IPS DF 4.7 (cell line): ENCODE results near the gene TTLL10.
"Not testable (repeated sequence)": the region's sequence is repeated elsewhere in the genome, so short reads cannot be mapped to it uniquely, and the experiment has no call there.

Experiments used
- DNase-seq: peaks from one replicate; pipeline ENCODE4 v3.0.0-alpha.2; 2013; ENCODE audit warnings: low spot score; ENCODE audit errors: extremely low read depth

Gene TTLL10

DNA sequence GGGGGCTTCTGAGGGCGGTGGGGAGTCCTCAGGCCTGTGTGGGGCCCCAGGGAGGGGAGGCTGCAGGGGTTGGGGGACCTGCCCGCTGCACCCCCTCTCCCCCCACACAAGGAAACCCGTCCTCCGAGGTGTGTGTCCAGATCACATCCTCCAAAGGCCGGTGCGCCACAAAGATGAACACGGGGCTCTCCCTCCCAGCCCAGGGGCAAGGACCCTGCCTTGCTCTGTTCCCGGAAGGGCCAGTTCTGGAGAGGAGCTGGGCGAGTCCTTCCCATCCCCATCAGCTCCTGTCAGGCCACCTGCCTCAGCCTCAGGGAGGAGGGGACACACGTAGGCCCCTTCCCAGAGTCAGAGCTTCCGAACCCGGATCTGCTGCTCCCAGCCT, 2.5 kb upstream of the TTLL10 start:
- DNase-seq: no peak

DNA sequence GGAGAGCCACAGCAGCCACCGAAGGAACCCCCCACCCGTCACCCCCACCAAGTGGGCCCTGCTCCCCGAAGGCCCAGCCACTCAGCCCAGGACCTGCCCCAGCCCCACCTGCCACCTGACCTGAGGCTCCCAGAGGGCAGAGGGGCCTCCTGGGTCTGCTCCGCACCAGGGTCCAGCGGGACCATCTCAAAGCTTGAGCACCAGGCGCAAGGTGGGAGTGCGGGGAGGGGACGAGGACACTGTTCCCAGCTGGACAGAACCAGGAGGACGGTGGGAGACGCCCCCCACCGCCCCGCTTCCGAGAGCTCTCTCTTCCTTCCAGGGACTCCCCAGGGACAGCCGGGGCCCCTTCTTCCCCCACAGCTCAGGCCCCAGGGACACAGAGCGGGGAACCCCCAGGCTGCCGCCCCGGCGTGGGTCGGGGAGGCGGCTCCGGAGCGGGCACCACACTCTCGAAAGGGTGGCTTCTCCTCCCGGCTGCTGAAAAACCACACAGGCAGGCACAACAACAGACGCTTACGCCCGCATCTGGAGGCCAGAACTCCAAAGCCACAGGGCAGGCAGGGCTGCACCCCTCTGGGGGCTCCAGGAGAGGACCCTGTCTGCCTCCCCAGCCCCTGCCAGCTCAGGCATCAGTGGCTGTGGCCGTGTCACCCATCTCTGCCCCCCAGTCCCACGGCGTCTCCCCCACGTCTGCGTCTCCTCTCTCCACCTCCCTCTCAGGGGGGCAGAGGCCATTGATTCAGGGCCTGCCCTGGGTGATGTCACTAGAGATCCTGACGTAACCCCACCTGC, 1.9 kb upstream of the TTLL10 start:
- no peak for DNase-seq

DNA sequence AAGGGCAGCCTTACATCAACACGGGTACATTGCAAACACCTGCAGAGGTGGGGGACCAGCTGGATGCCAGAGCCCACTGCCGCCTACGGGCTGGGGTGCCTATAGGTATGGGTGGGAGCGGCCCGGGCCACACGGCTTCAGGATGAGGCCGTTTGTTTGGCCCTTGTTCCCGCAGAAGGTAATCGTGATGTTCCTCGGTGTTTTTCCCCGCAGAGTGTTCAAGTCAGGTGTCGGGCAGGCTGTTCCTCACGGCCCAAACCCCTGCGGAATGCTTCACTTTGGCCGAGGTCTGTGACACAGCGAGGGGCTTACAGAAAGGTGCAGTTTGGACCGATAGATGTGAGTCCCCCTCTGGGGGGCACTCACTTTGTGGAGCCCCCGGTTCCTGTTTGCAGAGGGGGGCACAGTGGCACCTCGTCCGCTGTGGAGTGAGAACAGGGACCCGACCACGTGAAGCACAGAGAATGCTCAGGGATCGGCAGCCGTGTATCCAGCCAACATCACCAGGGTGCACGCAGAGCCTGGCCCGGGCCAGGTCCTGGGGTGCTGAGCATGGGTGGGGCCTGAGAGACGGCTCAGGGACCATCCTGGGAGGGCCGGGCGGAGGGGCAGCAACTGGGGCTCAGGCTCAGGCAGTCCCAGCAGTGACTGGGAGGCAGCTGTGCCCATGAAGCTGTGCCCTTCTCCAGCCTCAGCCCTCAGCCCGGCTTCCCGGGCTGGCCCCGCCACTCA, 453 bp upstream of the TTLL10 start:
- DNase-seq: no peak

DNA sequence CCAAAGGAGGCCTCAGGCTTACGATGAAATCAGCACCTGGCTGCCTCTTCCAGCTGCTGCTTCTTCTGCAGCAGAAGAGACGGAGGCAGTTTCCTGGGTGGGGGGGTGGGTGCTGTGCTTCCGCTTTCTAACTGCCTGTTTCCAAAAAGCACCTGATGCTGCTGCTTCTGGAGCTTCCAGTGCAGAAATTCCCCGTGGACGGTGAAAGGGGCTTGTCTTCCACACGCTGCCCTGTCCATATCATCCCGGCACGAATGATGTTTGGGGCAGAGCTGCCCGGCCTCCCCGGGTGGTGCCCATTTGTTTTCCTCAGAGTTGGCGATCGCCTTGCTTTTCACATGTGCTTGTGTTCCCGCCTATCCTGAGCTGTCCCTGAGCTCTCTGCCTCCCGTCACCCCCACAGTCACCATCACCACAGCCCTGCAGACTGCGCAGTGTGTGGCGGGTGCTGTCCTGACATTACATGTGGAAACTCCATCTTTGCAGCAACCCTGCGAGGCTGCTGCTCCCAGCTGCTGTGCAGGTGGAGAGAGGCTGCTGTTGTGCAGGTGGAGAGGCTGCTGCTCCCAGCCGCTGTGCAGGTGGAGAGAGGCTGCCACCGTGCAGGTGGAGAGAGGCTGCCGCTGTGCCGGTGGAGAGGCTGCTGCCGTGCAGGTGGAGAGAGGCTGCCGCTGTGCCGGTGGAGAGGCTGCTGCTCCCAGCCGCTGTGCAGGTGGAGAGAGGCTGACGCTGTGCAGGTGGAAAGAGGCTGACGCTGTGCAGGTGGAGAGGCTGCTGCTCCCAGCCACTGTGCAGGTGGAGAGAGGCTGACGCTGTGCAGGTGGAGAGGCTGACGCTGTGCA, 1.8 kb downstream of the TTLL10 start:
- DNase-seq: no peak

DNA sequence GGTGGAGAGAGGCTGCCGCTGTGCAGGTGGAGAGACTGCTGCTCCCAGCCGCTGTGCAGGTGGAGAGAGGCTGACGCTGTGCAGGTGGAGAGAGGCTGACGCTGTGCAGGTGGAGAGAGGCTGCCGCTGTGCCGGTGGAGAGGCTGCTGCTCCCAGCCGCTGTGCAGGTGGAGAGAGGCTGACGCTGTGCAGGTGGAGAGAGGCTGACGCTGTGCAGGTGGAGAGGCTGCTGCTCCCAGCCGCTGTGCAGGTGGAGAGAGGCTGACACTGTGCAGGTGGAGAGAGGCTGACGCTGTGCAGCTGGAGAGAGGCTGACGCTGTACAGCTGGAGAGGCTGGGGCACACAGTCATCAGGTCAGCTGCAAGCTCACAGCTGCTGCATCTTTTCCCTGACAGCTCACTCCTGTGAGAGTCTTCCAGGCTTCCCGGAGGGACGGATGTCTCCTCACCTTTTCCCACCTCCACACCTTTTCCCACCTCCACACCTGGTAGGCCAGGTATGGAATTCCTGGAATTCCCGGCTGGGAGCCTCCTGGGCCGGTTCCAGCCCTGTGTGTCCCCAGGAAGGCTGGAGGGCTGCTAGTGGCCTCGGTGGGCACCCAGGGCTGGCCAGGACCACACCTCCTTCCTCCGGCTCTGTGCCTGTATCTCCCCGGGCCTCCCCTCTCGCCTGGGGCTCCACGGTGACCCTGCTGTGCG, 2.5 kb downstream of the TTLL10 start:
- not testable (repeated sequence) for DNase-seq

DNA sequence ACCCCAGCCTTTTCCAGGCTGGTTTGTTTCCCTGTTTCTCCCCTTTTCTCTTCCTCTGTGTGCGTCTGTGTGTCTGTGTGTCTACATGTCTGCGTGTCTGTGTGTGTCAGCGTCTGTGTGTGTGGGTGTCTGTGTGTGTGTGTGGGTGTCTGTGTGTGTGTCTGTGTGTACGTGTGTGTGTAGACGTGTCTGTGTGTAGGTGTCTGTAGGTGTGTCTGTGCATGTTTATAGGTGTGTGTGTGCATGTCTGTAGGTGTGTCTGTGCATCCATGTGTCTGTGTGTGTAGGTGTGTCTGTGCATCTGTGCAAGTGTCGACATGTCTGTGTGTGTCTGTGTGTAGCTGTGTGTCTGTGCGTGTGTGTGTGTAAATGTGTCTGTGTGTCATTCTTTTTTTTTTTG, 3.3 kb downstream of the TTLL10 start:
- DNase-seq: no peak

DNA sequence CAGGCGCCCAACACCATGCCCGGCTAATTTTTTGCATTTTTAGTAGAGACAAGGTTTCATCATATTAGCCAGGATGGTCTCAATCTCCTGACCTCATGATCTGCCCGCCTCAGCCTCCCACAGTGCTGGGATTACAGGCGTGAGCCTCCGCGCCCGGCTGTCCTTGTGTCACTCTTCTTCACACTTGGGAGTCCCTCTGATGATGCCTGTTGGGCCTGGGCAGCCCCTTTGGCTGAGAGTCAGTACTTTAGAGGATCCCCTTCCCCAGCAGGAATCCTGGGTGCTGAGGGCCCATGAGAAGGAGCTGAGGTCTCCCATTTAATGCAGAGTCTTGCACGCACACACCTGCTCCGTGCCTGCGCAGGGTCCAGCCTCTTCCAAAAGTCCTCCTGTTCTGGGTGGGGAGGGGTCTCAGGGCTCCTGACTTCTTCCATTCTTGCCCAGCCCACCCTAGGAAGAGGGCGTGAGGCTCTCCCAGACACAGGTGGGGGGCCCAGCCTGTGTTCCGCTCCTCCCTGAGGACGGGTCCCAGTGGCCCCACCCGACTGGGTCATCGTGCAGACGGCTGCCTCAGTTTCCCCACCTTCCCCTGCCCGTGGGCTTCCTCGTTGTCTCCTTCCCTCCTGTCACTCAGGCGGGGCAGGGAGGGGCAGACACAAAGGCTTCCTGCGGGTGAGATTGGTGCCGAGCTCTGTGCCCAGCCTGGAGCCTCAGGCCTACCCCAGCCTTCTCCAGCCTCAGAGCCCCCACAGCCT, 3.9 kb downstream of the TTLL10 start:
- no peak for DNase-seq

DNA sequence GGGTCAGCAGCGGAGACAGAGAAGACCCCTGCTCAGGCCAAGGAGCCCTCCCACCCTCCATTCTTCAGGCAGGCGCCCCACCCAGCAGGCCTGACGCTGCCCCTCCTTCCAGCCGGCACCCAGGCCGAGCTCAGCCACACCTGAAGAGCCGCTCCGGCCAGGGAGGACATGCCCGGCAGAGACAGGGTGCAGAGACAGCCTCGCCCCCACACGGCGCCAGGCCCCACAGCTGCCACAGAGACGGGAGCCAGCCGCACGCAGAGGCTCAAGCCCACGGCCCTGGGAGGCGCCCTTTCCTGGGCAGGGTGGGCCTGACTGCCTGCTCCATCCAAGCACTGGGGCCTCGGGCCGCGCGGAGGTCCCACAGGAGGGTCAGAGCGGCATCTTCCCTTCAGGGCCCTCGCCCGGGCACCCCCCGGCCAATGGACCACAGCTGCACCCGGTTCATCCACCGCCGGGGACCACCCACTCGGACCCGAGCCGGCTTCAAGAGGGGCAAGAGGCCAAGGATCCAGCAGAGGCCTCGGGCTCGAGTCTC, 5.2 kb downstream of the TTLL10 start:
- no peak for DNase-seq

DNA sequence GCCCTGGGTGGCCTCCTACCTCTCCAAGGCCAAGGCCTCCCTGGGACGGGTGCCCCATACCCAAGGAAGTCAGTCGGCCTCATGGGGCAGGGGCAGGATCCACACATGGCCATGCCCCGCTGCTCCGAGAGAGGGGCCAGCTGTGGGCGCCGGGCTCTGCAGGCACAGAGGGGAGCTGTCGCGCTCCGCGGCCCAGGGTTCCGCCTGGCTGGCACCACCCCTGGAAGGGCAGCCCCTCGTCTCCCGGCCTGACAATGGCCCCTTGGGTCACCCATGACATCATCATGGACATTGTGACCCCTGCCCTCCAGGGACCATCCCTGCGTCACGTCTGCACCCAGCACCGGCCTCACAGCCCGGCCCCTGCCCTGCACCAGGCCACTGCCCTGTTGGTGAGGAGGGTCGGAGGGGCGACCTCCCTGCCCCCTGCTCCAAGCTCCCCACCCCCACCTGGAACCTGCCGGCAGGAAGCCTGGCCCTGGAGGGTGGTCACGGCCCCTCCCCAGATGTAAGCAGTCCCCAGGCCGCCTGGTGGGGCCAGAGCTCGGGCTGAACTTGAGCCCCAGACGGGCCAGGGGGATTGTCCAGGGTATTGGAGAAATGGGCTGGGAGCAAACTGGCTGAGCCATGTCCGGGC, 5.8 kb downstream of the TTLL10 start:
- DNase-seq: no peak

DNA sequence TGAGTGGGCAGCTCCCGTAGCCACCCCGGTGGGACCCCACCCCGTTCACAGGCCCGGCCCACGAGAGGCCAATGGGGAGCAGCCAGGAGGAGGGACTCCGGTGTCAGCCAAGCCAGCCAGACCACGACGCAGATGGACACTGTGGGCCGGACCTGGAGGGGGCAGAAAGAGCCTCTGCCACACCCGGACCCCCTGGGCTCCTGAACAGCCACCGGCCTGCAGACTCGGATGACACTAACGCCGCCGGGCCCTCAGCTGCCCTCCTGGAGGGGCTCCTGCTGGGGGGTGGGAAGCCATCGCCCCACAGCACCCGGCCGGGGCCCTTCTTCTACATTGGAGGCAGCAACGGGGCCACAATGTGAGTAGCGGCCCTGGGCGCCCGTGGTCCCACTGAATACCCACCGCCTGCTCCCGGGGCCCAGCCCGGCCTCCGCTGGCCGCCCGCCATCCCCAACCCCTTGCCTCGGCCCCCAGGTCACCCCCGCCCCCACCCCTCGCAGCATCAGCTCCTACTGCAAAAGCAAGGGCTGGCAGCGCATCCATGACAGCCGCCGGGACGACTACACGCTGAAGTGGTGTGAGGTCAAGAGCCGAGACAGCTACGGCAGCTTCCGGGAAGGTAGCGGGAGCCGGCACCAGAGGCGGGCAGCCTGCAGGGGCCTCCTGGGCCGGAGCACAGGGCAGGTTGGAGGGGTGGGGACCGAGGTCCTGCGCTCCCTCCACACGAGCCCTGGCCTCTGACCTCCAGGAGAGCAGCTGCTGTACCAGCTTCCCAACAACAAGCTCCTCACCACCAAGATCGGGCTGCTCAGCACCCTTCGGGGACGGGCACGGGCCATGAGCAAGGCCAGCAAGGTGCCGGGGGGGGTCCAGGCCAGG, 6.5 kb downstream of the TTLL10 start:
- DNase-seq: no peak

DNA sequence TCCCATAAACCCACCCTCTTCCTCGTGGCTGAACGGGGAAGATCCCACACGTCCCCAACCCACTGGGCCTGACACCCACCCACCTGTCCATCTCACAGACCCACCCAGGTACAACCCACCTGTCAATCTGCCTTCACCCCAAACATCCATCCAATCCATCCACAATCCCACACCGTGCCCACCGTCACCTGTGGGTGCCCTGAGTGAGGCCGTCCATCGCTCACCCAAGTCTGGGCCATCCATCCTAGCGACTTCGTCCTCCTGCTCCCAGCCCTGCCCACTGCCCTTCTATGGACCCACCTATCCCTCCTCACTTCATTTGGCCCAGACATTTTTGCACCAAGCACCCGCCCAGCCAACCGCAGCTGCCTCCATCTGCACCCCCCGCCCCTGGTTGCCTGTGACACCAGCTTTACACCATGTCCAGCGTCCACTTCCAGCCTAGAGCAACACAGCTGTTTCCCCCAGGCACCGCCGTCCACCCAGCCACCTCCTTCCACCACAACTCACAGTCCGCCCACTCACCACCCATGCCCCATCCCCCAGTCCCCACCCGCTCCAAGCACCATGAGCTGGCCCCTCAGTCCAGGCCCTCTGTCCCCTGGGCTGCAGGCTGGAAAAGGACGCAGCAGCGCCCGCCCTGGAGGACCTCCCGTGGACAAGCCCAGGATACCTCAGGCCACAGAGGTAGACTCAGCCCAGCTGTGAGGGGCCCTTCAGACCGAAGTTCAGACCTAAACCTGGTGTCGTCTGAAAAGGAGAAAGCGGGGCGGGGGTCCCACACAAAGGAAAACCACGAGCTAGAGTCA, 7.7 kb downstream of the TTLL10 start:
- DNase-seq: no peak

DNA sequence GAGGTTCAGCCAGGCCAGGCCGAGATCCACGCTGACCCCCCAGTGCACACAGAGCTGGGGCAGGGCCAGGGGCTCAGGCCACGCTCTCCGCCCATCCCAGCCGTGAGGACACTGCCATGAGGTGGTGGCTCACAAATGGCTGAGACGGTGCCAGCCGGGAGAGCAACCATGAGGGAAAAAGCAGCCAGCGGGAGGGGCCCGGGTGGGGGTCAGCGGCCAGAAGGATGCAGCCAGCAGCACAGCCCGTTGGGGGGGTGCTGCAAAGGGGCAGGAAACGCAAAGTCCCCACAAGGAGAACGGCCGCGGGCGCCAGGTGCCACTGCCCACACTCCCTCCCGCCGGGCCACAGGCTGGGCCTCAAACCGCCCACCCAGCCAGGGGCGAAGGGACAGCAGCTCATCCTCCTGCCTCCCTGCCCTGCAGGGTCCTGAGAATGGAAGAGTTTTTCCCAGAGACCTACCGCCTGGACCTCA, 8.3 kb downstream of the TTLL10 start:
- DNase-seq: no peak

DNA sequence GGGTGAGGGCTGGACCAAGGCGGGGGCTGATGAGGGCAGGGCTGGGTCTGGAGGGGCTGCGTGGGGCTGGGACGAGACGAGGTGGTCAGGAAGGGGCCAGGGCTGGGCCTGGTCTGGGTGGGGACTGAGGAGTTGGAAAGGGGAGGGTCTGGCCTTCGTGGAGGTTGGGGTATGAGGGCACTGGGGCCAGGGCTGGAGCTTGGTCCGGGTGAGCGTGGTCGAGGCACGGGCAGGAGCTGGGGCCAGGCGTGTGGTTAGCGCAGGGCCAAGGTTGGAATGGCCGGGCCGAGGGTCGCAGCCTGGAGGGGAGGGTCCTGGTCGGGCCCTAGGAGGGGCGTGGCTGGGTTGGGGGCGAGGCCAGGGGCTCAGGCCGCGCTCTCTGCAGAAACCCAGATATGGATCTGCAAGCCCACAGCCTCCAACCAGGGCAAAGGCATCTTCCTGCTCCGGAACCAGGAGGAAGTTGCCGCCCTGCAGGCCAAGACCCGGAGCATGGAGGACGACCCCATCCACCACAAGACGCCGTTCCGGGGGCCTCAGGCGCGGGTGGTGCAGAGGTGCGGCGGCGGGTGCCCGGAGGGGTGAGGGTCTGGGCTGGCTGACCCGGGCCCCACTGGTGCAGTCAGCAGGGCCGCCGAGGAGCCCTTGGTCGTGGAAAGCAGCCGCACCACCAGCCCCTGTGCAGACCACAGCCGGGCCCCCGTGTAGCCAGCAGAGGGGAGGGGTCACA, 9.0 kb downstream of the TTLL10 start:
- DNase-seq: no peak

DNA sequence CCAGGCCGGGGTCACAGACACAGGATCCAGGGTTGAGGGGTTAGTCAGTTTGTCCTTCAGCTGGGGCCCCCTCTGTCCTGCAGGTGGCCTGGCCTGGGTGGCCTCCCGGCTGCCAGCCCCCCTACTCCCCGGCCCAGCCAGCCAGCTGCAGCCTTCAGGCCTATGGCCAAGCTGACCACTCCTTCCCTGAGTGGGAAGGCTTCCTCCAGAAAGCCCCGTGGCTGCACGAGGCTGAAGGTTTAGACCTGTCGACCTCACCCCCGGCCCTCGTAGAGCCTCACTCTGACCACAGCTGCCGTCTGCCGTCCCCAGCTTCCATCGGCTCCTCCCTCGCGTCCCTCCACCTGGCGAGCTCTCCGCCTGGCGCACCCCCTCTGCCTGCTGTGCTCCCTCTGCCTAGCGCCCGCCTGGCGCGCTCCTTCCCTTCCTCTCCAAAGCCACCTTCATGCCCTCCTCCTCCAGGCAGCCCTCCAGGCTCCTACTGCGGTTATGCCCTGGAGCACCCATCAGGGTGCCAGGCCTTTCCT, 9.6 kb downstream of the TTLL10 start:
- no peak for DNase-seq

DNA sequence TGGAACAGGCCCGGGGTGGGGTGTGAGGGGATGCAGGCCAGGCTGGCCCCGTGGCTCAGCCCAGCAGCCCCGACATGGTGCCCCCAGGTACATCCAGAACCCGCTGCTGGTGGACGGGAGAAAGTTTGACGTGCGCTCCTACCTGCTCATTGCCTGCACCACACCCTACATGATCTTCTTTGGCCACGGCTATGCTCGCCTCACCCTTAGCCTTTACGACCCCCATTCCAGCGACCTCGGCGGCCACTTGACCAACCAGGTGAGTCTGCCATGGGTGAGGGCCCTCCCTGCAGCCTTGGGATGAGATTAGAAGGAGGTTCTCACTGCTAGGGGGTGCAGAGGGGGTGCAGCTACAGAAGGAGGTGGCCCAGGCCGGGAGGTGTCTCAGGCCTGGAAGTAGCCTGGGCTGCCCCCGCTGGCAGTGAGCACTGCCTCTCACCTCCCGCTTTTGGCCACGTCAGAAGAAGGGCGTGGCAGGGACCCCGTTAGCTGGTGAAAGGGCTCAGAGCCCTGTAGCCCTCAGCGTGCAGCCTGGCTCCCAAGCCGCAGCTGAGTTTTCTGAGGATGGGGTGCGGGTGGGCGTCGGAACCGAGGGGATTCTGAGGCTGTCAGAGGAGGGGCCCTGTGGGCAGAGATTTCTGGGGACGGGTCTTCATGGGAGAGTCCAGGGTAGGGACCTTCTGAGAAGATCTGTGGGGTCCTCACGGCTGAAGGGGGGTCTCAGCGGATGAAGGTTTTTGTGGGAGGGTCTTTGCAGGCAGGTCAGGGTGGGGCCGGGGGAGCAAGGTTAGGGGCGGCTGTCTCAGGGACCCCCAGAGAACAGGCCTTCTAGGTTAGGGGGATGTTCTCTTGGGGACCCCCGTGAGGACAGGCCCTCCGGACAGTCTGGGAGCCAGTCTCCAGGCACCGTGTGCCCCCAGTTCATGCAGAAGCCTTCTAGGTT, 10.4 kb downstream of the TTLL10 start:
- no peak for DNase-seq
